Measurements from ENCODE around the gene AP5Z1.
A peak's percentile ranks its signal among the peaks of the same experiment; 100 is the strongest.

The AP5Z1 gene, protein sequence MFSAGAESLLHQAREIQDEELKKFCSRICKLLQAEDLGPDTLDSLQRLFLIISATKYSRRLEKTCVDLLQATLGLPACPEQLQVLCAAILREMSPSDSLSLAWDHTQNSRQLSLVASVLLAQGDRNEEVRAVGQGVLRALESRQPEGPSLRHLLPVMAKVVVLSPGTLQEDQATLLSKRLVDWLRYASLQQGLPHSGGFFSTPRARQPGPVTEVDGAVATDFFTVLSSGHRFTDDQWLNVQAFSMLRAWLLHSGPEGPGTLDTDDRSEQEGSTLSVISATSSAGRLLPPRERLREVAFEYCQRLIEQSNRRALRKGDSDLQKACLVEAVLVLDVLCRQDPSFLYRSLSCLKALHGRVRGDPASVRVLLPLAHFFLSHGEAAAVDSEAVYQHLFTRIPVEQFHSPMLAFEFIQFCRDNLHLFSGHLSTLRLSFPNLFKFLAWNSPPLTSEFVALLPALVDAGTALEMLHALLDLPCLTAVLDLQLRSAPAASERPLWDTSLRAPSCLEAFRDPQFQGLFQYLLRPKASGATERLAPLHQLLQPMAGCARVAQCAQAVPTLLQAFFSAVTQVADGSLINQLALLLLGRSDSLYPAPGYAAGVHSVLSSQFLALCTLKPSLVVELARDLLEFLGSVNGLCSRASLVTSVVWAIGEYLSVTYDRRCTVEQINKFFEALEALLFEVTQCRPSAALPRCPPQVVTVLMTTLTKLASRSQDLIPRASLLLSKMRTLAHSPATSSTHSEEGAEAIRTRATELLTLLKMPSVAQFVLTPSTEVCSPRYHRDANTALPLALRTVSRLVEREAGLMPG

DNA sequence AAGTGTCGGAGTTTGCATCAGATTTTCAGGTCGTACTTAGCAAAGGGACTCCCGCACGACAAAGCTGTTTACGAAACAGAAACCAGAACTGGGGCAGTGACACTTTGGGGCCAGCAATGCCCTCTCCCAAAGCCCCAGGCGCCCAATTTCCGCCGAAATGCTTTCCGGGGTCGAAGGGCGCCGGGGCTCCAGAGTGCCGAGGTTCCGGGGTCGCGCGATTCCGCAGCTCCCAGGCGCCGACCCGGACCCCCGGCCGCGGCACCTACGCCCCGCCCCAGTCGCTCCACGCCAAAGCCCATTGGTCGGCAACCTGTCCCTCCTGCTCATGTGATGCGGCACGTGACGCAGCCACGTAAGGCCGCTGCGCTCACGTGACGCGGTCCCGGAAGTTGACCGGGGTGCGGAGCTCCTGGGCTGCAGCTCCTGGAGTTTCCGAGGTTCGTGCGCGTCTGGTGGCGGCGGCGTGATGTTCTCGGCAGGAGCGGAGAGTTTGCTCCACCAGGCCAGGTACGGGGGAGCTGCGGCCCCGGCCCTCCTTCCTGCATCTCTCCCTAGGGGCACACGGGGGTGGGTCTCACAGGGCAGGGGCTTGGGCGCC is at the start of gene AP5Z1:
Gene AP5Z1 (plus strand): TSS at position 374 of the 598 bp plus-strand sequence. CDS start 93 bp downstream, at position 467.
- peak within 1 kb of the TSS; percentile 79 for H3K27ac ChIP-seq
- no peak for TF ChIP-seq CTCF (IDR thresholded peaks at IDR 0.05)
- no peak for TF ChIP-seq ZFX (IDR thresholded peaks at IDR 0.05; ENCODE audit: borderline replicate concordance)

DNA sequence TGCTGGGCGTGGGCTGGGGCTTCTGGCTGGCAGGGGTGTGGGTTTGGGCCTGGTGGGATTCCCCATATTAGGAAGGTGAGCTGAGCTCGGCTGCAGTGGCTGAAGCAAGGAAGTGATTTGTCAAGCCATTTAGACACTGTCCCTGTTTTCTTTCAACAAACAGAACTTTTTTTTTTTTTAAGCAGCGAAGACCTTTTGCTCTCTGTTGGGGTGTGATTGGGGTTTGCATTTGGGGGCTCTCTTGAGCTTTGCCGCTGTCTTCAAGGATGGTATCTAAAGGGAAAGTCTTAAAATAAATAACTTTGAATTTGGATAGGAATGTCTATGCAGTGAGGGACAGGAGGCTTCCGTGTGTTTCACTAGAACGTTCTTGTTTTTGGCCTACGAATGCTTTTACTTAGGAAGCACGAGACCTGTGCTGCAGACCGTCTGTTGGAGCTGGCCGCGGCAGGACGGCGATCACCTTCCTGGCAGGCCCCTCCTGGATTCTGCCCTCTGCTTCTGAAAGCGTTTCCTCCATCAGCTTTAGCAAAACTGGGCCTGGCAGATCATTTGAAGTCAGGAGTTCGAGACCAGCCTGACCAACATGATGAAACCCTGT is 49.5 kb upstream of the AP5Z1 start:
- no peak for TF ChIP-seq ZFX (IDR thresholded peaks at IDR 0.05; ENCODE audit: borderline replicate concordance)
- no peak for TF ChIP-seq CTCF (IDR thresholded peaks at IDR 0.05)
- H3K27ac ChIP-seq, result no peak overlapping the region

GRCh38 chr7:4726566-4726965 is 48.9 kb upstream of the AP5Z1 start:
- H3K27ac ChIP-seq, result no peak overlapping the region
- TF ChIP-seq CTCF (IDR thresholded peaks at IDR 0.05) (no peak), ZFX (IDR thresholded peaks at IDR 0.05; ENCODE audit: borderline replicate concordance) (no peak)

GRCh38 chr7:4727914-4728705 is 47.3 kb upstream of the AP5Z1 start:
- TF ChIP-seq ZFX (IDR thresholded peaks at IDR 0.05; ENCODE audit: borderline replicate concordance), result no peak
- no peak for TF ChIP-seq CTCF (IDR thresholded peaks at IDR 0.05)
- no peak overlapping the region for H3K27ac ChIP-seq

DNA sequence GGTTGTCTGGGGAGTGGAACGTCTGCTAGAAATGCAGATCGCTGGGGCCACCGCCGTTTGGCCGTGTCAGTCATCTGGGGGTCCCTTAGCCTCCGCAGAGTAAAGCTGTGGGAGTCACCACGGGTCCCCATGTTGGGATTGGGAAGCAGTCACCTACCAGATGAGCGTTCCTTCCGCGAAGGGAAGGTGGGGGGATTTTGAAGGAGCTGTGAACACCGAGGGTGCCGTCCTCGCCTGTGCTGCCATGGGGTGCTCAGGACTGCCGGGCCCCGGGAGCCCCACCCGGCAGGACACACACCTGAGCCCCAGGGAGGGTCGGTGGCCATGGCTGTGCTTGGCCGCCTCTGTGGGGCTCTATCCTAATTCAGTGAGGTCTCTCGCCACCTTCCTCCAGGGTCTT is 46.2 kb upstream of the AP5Z1 start:
- H3K27ac ChIP-seq, result no peak overlapping the region
- TF ChIP-seq ZFX (IDR thresholded peaks at IDR 0.05; ENCODE audit: borderline replicate concordance) (no peak), CTCF (IDR thresholded peaks at IDR 0.05) (no peak)

DNA sequence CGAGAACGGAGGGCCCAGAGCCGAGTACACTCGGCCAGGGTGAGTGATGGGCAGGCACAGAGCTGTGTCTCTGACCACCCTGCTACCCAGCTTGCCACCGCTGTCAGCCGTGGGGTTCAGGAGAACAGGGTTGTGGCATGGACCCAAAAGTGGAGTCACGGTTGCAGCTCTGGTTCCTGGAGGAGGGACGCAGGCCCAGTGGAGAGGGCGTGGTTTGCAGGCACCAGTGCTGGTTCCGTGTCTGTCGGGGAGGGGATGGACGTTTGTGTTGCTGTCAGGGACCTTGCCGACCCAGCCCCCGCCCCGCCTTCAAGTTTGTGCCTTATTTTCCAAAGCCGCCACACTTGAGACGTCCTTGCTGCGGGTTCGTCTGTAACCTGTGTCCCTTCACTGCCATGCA is 45.1 kb upstream of the AP5Z1 start:
- TF ChIP-seq CTCF (IDR thresholded peaks at IDR 0.05), result no peak
- no peak for TF ChIP-seq ZFX (IDR thresholded peaks at IDR 0.05; ENCODE audit: borderline replicate concordance)
- no peak overlapping the region for H3K27ac ChIP-seq
